ENCODE measurements around the gene HNRNPLL. TPM values are rescaled to one million over a fixed set of nuclear protein-coding genes. Genes with fewer than 3 reads are reported as not detected.

Gene HNRNPLL
- total and polyA plus RNA-seq, 2 of the 13 experiments (the other 11 are each of a cell fraction or from before 2014, with no cell fraction given) = 49.4 to 103 TPM

- TF ChIP-seq KIAA2018 (CRISPR knock-in tag; IDR thresholded peaks at IDR 0.05; ENCODE audit: borderline replicate concordance) (no peak), RAD51 (IDR thresholded peaks at IDR 0.05; ENCODE audit: borderline replicate concordance) (no peak), TOE1 (CRISPR knock-in tag; IDR thresholded peaks at IDR 0.05) (no peak), ETV6 (CRISPR knock-in tag; conservative IDR thresholded peaks at IDR 0.05) (no peak), GATA4 (IDR thresholded peaks at IDR 0.05; ENCODE audit: borderline replicate concordance, low read depth) (no peak), ZFAT (CRISPR knock-in tag; conservative IDR thresholded peaks at IDR 0.05) (no peak), TFE3 (CRISPR knock-in tag; IDR thresholded peaks at IDR 0.05) (no peak)
Measured at GRCh38 chr2:38650717-38651116, 48.0 kb upstream of the HNRNPLL start (continued).
